T follicular helper cell (primary cell): ENCODE data around the gene C12orf43.
"Not testable (repeated sequence)": the region's sequence is repeated elsewhere in the genome, so short reads cannot be mapped to it uniquely, and the experiment has no call there.

Experiments
- DNase-seq: peaks from one replicate; pipeline ENCODE4 v3.0.0-alpha.2; 2020; ENCODE audit warnings: low read depth
- total RNA-seq, 2 experiments: gene quantifications; one replicate each; lab custom pipeline; 2026; lab: John Stamatoyannopoulos, UW

The C12orf43 gene, protein sequence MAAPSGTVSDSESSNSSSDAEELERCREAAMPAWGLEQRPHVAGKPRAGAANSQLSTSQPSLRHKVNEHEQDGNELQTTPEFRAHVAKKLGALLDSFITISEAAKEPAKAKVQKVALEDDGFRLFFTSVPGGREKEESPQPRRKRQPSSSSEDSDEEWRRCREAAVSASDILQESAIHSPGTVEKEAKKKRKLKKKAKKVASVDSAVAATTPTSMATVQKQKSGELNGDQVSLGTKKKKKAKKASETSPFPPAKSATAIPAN
- total RNA-seq: 32.6 to 42.2 reads per million in 2 experiments

DNA sequence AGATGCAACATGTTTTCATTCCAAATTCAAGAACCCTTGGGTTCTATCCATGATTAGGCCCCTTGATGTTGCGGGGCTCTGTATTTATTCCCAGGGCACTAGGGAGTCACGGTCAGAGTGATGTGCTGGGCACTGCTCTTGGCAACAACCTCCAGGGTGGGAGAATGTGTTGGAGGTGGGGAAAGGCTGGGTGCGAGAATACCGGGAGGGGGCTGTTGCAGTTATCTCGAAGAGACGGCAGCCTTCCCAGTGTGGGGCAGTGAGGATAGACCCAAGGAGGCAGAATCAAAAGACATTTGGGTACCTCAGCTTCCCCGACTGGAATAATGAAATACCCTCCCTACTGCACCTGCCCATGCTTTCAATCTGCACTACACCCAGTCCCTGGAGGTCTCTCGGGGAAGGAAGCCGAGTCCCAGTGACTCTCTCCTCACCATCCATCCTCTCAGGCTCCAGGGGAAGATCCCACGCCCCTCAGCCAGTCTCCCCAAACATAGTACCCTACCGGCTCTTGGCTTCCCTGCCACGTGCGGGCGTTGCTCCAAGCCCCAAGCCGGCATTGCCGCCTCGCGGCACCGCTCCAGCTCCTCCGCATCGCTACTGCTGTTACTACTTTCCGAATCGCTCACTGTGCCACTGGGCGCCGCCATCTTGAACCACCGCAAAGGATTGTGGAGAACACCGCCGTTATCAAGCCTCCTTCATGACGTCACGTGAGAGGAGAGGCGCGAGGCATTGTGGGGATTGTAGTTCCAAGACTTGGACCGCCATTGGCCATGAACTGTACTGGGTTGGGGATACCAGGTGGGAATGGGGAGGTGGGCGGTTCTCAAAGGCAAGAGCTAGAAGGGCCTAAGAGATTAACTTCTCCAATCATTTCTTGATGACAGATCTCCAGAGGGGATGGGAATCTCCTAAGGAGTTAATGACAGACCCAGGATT, at the start of gene C12orf43:
Gene C12orf43, minus strand, starts transcription at position 663 of the 942 bp plus-strand sequence. Its CDS starts 13 bp downstream, at position 650.
- DNase-seq: peak; percentile 88

DNA sequence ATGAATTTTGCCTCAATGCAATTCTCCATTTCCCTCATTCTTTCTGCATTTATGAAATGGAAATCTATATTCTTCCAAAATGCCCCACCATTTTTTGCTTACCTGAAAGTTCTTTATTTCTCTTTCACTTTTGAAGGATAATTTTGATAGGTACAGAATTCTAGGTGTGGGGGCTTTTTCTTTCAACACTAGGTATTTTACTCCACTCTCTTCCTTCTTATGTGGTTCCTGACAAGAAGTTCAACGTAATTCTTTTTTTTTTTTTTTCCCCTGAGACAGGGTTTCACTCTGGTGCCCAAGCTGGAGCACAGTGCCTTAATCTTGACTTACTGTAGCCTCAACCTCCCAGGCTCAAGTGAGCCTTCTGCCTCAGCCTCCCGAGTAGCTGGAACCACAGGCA, 49.1 kb upstream of the C12orf43 start:
- DNase-seq: no peak

DNA sequence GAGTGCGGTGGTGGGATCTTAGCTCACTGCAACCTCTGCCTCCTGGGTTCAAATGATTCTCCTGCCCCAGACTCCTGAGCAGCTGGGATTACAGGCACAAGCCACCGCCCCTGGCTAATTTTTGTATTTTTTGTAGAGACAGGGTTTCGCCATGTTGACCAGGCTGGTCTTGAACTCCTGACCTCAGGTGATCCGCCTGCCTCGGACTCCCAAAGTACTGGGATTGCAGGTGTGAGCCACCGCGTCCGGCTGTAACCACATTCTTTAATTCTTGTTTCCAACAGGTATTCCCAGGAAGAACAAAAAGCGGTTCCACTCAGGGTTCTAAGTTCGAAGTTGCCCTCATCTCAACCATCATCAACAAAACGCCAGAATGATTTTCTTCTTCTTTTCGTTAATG, 48.3 kb upstream of the C12orf43 start:
- DNase-seq: not testable (repeated sequence)

DNA sequence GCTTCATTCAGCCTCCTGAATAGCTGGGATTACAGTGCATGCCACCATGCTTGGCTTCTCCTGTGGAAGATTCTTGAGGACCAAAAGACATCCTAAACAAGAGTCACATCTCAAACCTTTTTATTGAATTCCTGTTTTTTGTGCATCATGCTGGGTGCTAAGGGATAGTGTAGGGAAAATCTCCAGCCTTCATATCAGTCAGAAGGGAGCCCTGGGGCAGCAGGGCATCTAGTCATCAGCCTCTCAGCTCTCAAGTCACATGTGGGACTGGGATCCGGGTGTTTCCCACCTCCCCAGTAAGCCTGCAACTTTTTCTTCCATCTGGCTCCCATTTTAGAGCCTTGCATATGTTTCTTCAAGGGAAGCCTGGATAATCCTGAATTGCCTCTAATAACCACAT, 47.8 kb upstream of the C12orf43 start:
- no peak for DNase-seq

DNA sequence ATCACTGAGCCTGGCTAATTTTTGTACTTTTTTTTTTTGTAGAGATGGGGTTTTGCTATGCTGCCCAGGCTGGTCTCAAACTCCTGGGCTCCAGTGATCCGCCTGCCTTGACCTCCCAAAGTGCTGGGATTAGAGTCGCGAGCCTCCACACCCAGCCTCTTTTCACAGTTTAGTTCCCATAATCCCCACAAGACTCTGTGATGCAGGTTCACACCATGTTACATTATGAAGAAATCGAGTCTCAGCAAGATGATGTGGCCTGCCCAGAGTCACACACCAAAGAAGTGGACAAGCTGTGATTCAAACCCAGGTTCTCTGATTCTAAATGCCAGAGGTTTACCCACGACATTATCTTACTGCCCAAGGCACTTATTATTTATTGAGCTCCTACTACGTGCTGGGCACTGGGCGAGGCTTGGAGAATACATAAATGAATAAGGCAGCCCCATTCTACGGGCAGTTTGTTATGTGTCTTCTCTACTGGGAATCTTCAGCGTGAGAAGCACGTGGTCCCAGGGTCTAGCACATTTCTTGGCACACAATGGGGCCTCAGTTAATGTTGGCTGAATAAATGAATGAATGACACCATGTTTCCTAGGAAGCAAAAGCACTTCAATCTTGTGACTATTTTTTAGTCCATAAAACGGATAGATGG, 46.2 kb upstream of the C12orf43 start:
- no peak for DNase-seq

DNA sequence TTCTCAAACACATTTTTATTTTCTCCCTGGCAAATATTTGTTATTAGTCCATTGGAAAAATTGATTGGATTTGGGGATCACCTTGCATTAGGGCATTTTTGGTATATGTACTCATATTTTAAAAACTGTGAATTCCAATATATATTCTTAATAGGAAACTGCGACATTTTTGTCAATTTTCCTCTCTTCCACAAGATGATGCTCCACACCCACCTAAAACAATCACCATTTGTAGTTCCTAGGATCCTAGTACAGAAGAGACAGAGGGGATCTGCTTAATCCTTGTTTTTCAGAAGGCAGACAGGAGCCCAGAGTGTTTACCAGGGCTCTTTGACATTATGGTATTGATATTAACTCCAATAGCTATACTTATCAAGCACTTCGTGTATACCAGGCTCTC, 45.5 kb upstream of the C12orf43 start:
- DNase-seq: no peak

DNA sequence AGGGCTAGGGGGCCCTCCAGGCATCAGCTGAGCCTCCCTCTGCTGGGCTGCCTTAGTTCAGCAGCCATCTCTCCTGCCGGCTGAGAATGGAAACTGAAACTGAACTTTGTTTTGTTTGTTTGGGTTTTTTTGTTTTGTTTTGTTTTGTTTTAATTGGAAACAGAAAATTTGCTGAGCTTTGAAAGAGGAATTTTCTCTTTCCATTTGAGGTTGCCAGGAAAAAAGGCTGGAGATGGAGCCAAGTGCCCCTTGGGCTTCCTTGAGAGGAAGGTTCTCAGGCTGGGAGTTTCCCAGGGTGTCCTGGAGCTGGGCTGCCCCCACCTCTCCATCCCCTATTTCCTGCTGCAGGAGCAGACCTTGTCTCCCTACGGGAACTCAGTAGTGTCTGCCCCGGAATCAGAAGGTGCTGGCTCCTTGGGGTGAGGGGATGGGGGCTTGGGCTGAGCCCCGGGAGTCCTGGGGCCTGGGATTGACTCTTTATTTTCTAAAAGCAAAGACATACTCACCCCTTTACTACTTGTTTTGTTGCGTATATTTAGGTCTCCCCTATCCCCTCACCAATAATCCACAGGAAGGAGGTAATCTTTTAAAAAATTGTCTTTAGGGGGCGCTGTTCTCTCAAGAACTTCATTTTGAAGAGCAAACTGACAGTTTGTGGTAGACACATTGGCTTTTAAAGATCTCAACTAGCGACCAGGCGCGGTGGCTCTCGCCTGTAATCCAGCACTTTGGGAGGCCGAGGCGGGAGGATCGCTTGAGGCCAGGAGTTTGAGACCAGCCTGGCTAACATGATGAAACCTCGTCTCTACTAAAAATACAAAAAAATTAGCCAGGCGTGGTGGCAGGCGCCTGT, 44.1 kb upstream of the C12orf43 start:
- DNase-seq: peak; percentile 38

DNA sequence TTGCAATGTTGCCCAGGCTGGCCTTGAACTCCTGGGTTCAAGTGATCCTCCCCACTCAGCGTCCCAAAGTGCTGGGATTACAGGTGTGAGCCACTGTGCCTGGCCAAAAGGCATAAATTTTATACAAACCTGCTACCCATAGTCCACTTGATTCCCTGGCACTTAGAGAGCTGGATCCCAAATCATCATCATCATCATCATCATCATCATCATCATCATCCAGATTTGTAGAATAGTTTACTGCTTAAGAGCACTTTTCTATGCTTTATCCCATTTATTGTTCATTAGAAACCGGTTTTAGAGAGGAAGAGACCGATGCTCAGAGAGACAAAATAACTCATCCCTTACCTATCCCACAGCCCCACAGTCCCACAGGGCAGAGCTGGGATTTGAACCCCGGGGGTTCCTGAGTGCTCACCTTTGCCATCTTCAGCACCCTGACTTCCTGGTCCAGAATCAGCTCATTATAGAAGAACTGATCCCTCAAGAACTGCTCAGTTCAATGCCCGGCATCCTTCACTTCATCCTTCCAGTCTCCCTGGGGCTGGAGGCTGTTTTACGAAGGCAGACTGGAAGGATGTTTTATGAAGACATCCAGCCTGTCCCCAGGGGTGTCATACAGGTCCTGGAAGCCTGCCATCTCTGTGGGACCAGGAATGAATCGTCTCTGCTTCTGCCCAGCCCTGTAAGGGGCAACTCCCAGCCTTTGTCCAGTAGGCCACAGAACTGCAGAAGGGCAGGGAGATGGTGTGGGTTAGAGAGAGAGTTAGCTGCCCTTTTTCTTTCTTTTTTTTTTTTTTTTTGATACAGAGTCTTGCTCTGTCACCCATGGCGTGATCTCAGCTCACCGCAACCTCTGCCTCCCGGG, 43.0 kb upstream of the C12orf43 start:
- DNase-seq: no peak

DNA sequence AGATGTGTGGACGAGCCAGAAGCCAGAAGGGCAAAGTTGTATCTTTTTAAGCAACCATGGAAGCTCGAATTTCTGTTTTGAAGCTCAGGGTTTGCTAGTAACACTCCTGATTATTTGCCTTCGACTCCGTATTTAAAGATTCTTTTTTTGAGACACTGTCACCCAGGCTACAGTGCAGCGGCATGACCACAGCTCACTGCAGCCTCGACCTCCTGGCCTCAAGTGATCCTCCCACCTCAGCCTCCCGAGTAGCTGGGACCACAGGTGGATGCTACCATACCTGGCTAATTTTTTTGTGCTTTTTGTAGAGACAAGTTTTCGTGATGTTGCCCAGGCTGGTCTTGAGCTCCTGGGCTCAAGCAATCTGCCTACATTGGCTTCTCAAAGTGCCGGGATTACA, 41.5 kb upstream of the C12orf43 start:
- no peak for DNase-seq

DNA sequence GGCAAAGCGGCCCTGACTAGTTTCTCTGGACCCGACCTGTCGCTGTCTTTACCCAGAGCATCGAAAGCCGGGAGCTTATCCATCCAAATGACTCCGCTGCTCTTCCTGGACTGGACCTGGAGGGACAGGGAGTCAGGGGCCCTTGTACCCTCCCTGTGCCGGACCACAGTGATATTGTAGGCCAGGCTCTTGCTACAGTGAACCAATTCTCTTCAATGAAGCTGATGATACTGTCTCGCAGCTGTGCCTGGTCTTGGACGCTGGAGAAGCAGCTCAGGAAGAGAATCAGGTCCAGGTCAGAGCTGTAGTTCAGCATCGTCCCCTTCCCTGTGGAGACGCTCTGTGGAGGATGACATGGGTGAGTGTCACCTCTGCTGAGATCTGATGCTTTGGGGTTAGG, 37.4 kb upstream of the C12orf43 start:
- no peak for DNase-seq

DNA sequence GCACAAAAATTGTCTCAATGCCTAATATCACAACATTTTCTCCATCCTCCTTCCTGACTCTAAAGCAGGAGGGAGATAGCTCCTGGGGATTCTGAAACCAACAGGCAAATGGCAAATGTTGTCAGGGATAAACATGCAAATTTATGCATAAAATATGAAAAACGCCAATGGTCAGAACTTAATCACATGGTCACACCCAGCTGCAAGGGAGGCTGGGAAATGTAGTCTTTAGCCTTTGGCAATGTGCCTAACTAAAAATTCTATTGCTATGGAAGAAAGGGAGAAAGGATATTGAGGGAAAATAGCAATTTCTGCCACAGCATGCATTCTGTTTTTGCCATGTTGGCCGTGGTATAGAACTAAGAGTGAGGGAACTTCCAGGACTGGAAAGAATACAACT, 34.4 kb upstream of the C12orf43 start:
- no peak for DNase-seq

DNA sequence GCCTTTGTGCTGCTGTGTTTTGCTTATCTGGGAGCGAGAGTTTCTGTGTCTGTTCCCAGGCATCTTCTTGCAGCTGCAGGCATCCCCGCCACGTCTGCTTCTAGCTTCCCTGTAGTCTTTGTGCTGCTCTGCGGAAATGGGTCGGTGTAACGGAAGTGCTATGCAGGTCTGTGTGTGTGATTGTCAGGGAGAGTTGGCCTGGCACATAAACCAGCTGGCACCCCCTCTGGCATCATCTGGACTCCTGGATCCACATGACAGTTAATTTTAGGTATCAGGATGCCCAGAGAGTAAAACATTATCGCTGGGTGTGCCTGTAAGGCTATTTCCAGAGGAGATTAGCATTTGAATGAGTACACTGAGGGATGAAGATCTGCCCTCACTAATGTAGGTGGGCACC, 32.2 kb upstream of the C12orf43 start:
- DNase-seq: no peak

DNA sequence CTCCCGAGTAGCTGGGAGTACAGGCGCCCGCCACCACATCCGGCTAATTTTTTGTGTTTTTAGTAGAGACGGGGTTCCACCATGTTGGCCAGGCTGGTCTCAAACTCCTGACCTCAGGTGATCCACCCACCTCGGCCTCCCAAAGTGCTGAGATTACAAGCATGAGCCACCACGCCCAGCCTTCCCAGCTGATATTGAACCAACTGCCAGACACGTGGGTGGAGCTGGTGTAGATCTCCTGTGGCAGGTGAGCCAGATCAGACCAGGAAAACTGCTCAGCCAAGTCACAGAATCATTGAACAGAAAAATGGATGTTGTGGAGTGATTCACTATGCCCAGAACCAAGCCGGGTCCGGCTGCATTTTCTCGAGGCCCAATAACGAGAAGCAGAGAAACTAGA, 31.1 kb upstream of the C12orf43 start:
- DNase-seq: not testable (repeated sequence)

DNA sequence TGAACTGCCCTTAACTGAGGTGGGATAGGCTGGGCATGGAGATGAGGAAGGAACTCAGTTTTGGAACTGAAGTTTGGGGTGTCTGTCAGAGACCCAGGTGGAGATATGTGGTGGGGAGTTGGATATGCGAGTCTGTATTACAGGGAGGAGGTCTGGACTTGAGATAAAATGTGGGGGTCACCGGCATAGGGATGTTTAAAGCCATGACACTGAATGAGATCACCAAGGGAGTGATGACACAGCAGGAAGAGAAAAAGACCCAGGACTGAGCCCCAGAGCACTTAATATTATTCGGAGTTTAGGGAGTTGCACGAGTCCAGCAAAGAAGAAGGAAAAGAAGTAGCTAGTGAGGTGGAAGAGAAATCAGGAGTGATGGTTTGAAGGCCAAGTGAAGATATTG, 26.8 kb upstream of the C12orf43 start:
- no peak for DNase-seq

DNA sequence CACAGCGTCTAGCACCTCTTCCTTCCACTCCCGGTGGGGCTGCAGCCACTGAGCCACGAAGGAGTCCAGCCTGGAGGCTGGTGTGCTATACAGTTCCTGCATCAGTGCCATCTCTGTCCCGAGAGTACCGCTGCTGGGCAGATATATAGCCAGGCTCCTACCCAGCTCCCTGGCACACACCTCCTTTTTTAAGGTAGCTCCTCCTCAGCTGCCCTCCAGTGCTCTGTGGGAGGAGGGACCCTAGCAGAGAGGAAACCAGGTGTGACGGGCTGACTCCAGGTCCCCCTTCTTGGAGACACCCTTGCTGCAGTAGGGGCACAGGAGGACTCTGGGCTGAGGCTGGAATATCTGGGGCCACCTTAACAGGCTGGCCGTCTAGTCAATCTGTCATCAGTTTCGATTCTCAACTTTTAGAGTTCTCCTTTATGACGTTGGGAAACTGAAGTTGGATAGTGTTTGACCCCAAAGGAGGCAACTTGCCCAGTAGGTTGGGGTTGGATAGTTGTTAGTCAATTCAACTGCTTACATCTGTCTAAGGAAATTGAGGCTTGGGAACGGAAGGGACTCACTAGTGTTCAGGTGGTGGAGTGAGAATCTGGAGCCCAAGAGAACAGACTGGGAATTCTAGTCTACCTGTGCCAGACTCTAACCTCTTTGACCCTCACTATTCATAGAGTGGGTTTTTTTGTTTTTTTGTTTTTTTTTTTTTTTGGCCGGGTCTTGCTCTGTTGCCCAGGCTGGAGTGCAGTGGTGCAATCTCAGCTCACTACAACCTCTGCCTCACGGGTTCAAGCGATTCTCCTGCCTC, 22.8 kb upstream of the C12orf43 start, which contains the start of gene OASL:
Gene OASL, minus strand, starts transcription at position 386 of the 808 bp plus-strand sequence. Its CDS starts 275 bp downstream, at position 111.
- DNase-seq: peak; percentile 42

DNA sequence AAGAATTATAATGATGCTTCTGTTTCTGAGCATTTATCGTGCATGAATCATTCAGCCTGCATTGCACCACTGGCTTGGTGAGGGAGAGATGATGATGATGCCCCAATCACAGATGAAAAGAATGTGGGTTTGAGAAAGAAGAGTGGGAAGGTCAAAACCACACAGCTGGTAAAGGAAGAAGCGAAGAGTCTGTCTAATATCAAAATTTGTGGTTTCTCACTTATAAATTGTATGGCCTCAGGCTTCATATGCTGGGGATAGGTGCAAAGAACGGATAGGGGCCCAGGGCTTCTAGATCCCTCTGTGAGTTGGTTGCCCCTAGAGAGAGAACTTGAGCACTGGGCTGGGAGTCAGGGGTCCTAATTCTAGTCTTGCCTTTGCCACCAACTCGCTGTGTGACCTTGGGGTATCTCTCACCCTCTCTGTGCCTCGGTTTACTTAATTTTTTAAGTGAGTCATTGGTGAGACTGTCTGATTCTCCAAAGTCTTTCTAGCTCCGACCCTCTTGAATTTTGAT, 20.6 kb upstream of the C12orf43 start:
- no peak for DNase-seq

DNA sequence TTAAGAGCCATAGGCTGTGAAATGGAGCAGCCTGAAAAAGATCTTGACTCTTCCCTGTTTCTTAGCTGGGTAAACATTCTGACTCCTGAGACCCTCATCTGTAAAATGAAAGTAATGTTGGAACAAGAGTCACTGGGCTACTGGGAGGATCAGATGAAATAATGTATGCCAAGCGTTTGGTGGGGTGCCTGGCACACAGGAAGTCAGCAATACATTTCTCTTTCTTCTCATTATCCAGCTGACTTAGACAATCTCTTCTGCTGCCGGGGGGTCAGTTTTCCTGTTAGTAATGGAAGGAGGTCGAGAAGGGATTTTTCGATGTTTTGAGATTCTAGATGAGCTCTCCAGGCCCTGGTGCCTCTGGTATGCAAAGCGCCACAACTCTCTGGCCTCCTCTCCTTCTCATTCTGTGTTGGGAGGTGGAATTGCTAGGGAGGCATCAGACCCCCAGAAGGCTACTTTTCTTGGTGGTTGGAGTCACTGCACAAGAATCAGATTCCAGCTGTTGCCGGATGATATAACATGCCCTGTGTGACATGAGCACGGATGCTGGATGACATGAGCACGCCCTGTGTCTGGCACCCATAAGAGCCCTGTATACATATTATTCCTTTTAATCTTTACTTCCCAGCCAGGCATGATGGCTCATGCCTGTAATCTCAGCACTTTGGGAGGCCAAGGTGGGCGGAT, 18.5 kb upstream of the C12orf43 start:
- DNase-seq: no peak

DNA sequence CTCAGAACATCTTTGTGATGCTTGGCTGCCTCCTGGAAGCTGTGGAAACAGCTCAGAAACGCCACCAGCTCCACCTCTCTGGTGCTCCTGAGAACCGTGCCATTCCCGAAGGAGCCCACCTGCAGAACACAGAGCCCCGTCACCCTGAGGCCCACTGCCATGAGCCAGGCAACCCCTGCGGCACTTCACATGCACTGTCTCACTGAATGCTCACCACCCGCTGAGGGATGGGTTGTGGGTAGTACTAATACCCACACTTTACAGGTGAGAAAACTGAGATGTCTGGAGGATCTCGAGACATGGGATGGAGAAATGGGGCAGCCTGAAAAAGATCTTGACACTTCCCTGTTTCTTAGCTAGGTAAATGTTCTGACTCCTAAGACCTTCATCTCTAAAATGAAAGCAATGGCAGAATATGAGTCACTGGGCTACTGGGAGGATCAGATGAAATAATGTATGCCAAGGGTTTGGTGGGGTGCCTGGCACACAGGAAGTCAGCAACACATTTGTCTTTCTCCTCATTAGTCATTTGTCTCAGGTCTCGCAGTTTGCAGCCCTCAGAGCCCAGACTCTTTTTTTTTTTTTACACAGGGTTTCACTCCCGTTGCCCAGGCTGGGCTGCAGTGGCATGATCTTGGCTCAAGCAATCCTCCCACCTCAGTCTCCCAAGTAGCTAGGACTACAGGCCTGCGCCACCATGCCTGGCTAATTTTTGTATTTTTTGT, 17.5 kb upstream of the C12orf43 start:
- peak; percentile 40 for DNase-seq
